Calu3 (cell line): ENCODE results near the gene FCSK. TPM values are rescaled to one million over a fixed set of nuclear protein-coding genes. Genes with fewer than 3 reads are reported as not detected.

ENCODE experiments used
- BruUV-seq: library from RNA; stranded (reverse); fragments of 400-500 nt; replicated peaks from 2 replicates; lab custom pipeline; 2021; lab: Mats Ljungman, UMichigan
- CTCF ChIA-PET: fragments of 300-600 bp; sonication (Branson Sonifier 250); formaldehyde crosslinking; loops from one replicate; lab custom pipeline; 2022; ENCODE audit warnings: antibody characterized with exemption; lab: Charles Lee
- DNase-seq: peaks from one replicate; pipeline ENCODE4 v3.0.0; 2022
- H3K27ac Mint-ChIP-seq: one replicate; pipeline ENCODE4 v1.8.0; 2022; ENCODE audit warnings: mixed read lengths; ENCODE audit not compliant: unreplicated experiment
- H3K27me3 Mint-ChIP-seq: one replicate; pipeline ENCODE4 v1.8.0; 2022; ENCODE audit warnings: mixed read lengths; ENCODE audit not compliant: unreplicated experiment
- H3K36me3 Mint-ChIP-seq: one replicate; pipeline ENCODE4 v1.8.0; 2022; ENCODE audit warnings: mild to moderate bottlenecking, moderate library complexity, mixed read lengths; ENCODE audit not compliant: insufficient read depth, unreplicated experiment
- H3K4me1 Mint-ChIP-seq: one replicate; pipeline ENCODE4 v1.8.0; 2022; ENCODE audit warnings: mild to moderate bottlenecking, low read depth, mixed read lengths; ENCODE audit not compliant: unreplicated experiment
- H3K4me3 Mint-ChIP-seq: one replicate; pipeline ENCODE4 v1.8.0; 2022; ENCODE audit warnings: mild to moderate bottlenecking, low read depth, moderate library complexity, mixed read lengths; ENCODE audit not compliant: unreplicated experiment
- H3K9me3 Mint-ChIP-seq: one replicate; pipeline ENCODE4 v1.8.0; 2022; ENCODE audit warnings: low read depth, mixed read lengths; ENCODE audit not compliant: unreplicated experiment
- intact Hi-C: fragments of 100-400 bp; cut with micrococcal nuclease; formaldehyde crosslinking; loops from one replicate; pipeline ENCODE4 v1.10.0; 2022; ENCODE audit not compliant: unreplicated experiment
- total RNA-seq: library from RNA; stranded (reverse); gene quantifications from 2 replicates; pipeline ENCODE4 v1.2.3, GENCODE V29; 2022
- TF ChIP-seq, protein P1 (sequence below): fragments of 200-600 bp; IDR thresholded peaks from one replicate; pipeline ENCODE4 v1.8.0; 2022; ENCODE audit warnings: antibody characterized with exemption; ENCODE audit not compliant: unreplicated experiment

The FCSK gene
- total RNA-seq, 1 experiment from 2014 or later = 27.6 TPM

DNA sequence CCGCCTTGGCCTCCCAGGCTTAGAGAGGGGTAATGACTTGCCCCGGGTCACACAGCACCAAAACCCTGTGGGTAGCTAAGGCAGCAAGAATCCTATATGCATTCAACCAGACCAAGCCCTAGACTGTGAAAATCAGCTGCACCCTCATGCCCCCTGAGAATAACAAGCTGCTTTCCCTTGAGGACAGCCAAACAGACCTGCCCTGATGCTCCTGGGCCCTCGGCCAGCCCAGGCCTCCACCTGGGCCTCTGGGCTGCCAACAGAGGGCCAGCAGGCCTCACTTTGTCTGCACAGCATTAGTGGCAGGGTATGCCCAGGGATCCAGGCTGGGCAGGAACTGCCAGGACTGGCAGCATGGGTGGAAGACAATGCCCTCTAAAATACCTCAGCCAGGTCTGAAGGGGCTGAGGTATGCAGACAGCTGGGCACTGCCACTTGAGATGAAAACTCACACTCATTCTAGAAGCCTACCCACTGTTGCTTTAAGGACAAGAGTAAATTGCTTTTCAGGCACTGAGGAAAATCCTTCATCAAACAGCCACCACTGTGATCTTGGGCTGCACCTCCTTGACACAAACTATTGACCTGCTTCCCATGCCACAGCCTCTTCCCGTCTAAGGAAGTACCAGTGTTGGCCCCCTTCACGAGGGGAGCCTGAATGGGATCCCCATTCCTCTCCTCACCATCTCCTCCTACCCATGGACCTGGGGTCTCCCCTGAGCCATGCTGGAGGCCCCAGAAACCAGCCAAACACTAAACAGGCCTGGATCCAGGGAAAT lies 24.3 kb upstream of the FCSK start:
- H3K4me3 Mint-ChIP-seq = no peak overlapping the region
- peaks cover 5% of the 10 kb centered on the region for H3K36me3 Mint-ChIP-seq
- CTCF ChIA-PET = no interaction called here
- intact Hi-C loops = no loop called here
- H3K4me1 Mint-ChIP-seq = peaks cover 34% of the 10 kb centered on the region
- no peaks in the 10 kb centered on the region for H3K9me3 Mint-ChIP-seq
- BruUV-seq = no TSS peak
- DNase-seq = no peak
- H3K27me3 Mint-ChIP-seq = no peaks in the 10 kb centered on the region
- no peak overlapping the region for H3K27ac Mint-ChIP-seq
- TF ChIP-seq, protein P1, sequence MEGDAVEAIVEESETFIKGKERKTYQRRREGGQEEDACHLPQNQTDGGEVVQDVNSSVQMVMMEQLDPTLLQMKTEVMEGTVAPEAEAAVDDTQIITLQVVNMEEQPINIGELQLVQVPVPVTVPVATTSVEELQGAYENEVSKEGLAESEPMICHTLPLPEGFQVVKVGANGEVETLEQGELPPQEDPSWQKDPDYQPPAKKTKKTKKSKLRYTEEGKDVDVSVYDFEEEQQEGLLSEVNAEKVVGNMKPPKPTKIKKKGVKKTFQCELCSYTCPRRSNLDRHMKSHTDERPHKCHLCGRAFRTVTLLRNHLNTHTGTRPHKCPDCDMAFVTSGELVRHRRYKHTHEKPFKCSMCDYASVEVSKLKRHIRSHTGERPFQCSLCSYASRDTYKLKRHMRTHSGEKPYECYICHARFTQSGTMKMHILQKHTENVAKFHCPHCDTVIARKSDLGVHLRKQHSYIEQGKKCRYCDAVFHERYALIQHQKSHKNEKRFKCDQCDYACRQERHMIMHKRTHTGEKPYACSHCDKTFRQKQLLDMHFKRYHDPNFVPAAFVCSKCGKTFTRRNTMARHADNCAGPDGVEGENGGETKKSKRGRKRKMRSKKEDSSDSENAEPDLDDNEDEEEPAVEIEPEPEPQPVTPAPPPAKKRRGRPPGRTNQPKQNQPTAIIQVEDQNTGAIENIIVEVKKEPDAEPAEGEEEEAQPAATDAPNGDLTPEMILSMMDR = no peak

DNA sequence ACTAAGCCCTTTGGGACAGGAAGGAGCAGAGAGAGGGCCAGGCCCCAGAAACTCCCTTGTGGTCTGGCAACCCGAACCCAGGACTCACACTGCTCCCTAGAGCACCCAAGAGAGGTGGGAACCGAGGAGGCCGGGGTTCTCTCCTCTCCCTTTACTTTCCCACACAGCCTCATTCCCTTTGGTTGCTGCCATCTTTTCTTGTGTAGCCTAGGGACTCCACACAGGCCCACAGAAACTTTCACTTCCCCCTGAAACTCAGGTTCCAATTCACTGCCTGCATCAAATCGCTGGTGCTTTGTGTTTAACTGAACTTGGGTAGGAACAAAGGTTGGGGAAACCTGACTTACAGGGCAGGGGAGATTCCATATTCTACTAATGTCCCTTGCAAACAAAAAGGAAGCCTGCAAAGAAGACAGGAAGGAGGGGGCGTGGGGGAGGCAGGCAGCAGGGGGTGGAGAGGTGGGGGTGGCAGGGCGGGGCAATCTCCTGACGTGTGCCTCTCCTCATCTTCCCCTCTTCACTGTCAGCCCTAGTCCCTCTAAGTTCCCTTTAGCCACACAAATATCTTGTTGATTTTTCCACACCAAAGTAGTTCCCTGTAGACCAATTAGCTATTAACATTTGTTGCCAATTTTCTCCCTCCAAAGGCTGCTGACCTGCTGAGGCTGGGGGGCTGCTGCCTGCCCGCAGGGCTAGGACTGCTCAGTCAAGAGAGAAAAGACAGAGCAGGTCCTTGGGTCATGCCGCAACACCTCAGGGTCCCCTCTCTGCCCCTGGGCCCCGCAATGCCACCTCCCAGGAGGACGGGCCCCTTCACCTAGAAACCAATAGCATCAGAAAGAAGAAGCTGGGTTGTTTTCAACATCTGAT lies 23.5 kb upstream of the FCSK start:
- Mint-ChIP-seq H3K4me1 (peaks cover 34% of the 10 kb centered on the region), H3K36me3 (peaks cover 5% of the 10 kb centered on the region), H3K27me3 (no peaks in the 10 kb centered on the region), H3K9me3 (no peaks in the 10 kb centered on the region), H3K4me3 (no peak overlapping the region), H3K27ac (no peak overlapping the region)
- no peak for DNase-seq
- BruUV-seq = no TSS peak
- intact Hi-C loops = no loop called here
- CTCF ChIA-PET = interaction anchor here (0.6 kb wide), 1 partner anchor 59 kb away, joined by 5 read pairs; no protein-coding TSS in a partner anchor
- TF ChIP-seq, protein P1 = no peak

DNA sequence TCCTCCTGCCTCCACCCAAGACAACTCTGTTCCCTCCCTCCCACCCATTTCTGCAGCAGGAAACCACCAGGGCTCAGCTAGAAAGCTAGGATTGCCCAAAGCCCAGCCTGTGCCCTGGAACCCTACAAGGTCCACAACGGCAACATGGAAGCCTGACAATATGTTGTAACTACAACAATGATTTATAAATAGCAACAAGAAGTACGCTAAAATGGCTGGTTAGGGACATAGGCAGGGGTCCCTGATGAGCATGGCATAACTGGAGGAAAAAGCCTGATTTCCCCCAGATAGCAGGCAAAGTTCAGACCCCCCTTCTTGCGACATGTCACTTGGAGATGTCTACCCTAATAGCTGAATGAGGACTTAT lies 22.1 kb upstream of the FCSK start:
- H3K27me3 Mint-ChIP-seq = no peaks in the 10 kb centered on the region
- intact Hi-C loops = no loop called here
- DNase-seq = no peak
- H3K27ac Mint-ChIP-seq = no peak overlapping the region
- CTCF ChIA-PET = no interaction called here
- BruUV-seq = no TSS peak
- peaks cover 5% of the 10 kb centered on the region for H3K36me3 Mint-ChIP-seq
- TF ChIP-seq, protein P1 = no peak
- no peak overlapping the region for H3K4me3 Mint-ChIP-seq
- H3K9me3 Mint-ChIP-seq = no peaks in the 10 kb centered on the region
- H3K4me1 Mint-ChIP-seq = peaks cover 39% of the 10 kb centered on the region

DNA sequence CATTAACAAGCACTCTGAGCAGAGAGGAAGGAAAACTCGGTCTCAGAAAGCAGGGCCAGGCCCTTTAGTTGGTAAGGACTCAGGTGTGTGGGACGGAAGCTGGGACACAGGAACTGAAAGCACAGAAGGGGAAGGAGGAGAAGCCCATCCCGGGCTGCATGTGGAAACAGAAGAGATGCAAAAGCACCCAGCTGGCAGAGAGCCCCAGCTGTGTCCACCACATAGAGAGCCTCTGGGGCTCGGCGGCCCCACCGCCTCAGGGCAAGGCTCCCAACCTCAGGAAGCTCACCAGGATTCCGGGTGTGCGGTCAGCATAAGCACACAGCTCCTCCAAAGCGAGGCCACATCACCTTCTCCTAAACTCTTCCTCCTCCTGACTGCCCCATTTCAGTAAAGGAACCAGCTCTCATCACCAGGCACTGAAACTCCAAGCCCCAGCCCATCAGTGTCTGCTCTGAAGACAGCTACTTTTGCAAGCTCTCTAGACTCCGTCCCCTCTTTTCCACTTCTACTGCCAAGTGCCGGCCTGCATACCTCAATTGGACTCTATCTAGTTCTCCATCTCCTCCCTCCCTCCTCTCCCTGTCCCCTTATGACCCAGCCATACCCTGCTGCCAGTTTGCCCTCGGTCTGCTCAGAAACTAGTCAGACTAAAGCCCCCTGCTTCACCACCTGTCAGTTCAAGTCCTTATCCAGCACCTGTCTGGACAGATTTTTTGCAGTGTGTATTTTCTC lies 21.5 kb upstream of the FCSK start:
- intact Hi-C loops = no loop called here
- Mint-ChIP-seq H3K36me3 (peaks cover 8% of the 10 kb centered on the region), H3K4me1 (peaks cover 39% of the 10 kb centered on the region), H3K9me3 (no peaks in the 10 kb centered on the region), H3K4me3 (no peak overlapping the region), H3K27ac (no peak overlapping the region), H3K27me3 (no peaks in the 10 kb centered on the region)
- CTCF ChIA-PET = no interaction called here
- TF ChIP-seq, protein P1 = no peak
- BruUV-seq = no TSS peak
- no peak for DNase-seq
